Peyer's patch (tissue), 4 donors: ENCODE data around the gene LRP3. TPM values are rescaled to one million over a fixed set of nuclear protein-coding genes. Genes with fewer than 3 reads are reported as not detected.
"Not testable (repeated sequence)": the region's sequence is repeated elsewhere in the genome, so short reads cannot be mapped to it uniquely, and the experiment has no call there.

Experiments
- DNase-seq, 3 donors: peaks; one replicate each; pipeline ENCODE4 v3.0.0-alpha.2; 2017 to 2019
- H3K27ac ChIP-seq, 4 donors: fragments of 200-600 bp; sonication (generic); one replicate each; pipeline ENCODE4 v1.5.1; 2016 to 2019
- H3K27me3 ChIP-seq, 2 donors: fragments of 200-600 bp; sonication (generic); one replicate each; pipeline ENCODE4 v1.5.1; 2019
- H3K36me3 ChIP-seq, 3 donors: fragments of 200-600 bp; sonication (generic); one replicate each; pipeline ENCODE4 v1.5.1; 2016 to 2019
- H3K4me1 ChIP-seq, 4 donors: fragments of 200-600 bp; sonication (generic); one replicate each; pipeline ENCODE4 v1.5.1; 2016 to 2019
- H3K4me3 ChIP-seq, 4 donors: fragments of 200-600 bp; sonication (generic); 1 replicate in 3 of 4; 2 replicates in 1 of 4; pipeline ENCODE4 v1.5.1; 2016 to 2019; ENCODE audit warnings: mild to moderate bottlenecking in 1 of 4
- H3K9me3 ChIP-seq, 4 donors: fragments of 200-600 bp; sonication (generic); one replicate each; pipeline ENCODE4 v1.5.1; 2016 to 2019; ENCODE audit warnings: mild to moderate bottlenecking in 1 of 4
- POLR2A ChIP-seq, 2 donors: fragments of 450-650 bp; IDR thresholded peaks; one replicate each; pipeline ENCODE4 v1.5.1; 2017; ENCODE audit warnings: antibody characterized with exemption in 2 of 2, mild to moderate bottlenecking in 2 of 2, moderate library complexity in 2 of 2
- total RNA-seq, 4 donors: library from RNA; depleted of rRNA; stranded (reverse); fragments of >200 nt; gene quantifications; one replicate each; pipeline ENCODE4 v1.1.0, GENCODE V29; 2016
- TF ChIP-seq, protein P1 (sequence below), 6 experiments: fragments of 450-650 bp in 4 of 6; fragments of 200-600 bp in 2 of 6; sonication (generic) in 1 of 6; IDR thresholded peaks; one replicate each; pipeline ENCODE4 v1.5.1; 2017 to 2019; ENCODE audit warnings: antibody characterized with exemption in 6 of 6, mild to moderate bottlenecking in 3 of 6, moderate library complexity in 1 of 6

The LRP3 gene
- total RNA-seq, 4 donors from 2014 or later, result 6.7 to 25.6 (median 7.8) TPM

DNA sequence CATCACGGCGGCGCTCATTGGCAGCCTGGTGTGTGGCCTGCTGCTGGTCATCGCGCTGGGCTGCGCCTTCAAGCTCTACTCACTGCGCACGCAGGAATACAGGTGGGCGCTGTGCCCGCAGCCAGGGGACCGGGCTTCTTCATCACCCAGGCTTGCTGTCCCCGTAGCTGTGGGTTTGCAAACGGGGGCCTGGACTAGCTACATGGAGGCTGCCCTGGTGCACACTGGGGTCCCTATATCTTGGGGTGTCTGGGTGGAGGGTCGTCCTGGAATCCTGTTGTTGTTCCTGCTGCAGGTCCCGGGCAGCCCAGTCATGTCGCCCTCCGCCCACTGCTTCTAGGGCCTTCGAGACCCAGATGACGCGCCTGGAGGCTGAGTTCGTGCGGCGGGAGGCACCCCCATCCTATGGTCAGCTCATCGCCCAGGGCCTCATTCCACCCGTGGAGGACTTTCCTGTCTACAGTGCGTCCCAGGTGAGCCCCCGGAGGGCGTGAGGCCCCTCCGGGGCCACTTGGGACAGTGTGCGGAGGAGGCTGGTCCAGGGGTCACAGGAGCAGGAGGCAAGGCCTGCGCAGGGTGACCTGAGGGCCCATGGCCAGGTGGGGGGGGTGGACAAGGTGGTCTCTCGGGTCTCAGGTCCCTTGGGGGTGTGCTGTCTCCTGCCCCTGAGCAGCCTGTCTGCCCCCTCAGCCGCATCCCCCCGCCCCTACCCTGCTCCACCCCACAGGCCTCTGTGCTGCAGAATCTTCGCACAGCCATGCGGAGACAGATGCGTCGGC lies 12.3 kb downstream of the LRP3 start:
- Histone ChIP-seq H3K27me3 (no peaks in the 10 kb centered on the region), H3K4me3 (no peak overlapping the region), H3K36me3 (peaks cover 0 to 16% (median 0%) of the 10 kb centered on the region in 3 donors), H3K4me1 (no peaks in the 10 kb centered on the region), H3K9me3 (no peaks in the 10 kb centered on the region), H3K27ac (no peak overlapping the region)
- no peak for DNase-seq
- TF ChIP-seq, protein P1, sequence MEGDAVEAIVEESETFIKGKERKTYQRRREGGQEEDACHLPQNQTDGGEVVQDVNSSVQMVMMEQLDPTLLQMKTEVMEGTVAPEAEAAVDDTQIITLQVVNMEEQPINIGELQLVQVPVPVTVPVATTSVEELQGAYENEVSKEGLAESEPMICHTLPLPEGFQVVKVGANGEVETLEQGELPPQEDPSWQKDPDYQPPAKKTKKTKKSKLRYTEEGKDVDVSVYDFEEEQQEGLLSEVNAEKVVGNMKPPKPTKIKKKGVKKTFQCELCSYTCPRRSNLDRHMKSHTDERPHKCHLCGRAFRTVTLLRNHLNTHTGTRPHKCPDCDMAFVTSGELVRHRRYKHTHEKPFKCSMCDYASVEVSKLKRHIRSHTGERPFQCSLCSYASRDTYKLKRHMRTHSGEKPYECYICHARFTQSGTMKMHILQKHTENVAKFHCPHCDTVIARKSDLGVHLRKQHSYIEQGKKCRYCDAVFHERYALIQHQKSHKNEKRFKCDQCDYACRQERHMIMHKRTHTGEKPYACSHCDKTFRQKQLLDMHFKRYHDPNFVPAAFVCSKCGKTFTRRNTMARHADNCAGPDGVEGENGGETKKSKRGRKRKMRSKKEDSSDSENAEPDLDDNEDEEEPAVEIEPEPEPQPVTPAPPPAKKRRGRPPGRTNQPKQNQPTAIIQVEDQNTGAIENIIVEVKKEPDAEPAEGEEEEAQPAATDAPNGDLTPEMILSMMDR (IDR thresholded peaks at IDR 0.05), result no peak
- TF ChIP-seq POLR2A (IDR thresholded peaks at IDR 0.05), result no peak

DNA sequence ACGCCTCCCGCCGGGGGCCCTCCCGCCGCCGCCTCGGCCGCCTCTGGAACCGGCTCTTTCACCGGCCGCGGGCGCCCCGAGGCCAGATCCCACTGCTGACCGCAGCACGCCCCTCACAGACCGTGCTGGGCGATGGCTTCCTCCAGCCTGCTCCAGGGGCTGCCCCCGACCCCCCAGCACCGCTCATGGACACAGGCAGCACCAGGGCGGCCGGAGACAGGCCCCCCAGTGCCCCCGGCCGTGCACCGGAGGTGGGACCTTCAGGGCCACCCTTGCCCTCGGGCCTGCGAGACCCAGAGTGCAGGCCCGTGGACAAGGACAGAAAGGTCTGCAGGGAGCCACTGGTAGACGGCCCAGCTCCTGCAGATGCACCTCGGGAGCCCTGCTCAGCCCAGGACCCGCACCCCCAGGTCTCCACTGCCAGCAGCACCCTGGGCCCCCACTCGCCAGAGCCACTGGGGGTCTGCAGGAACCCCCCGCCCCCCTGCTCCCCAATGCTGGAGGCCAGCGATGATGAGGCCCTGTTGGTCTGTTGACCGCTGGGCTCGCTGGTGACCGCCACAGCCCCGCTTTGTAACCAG lies 13.0 kb downstream of the LRP3 start:
- H3K4me1 ChIP-seq, result no peaks in the 10 kb centered on the region
- H3K9me3 ChIP-seq, result no peaks in the 10 kb centered on the region
- no peak overlapping the region for H3K4me3 ChIP-seq
- DNase-seq, result no peak
- no peak for TF ChIP-seq POLR2A (IDR thresholded peaks at IDR 0.05)
- TF ChIP-seq, protein P1 (IDR thresholded peaks at IDR 0.05), result no peak
- H3K27me3 ChIP-seq, result no peaks in the 10 kb centered on the region
- peaks cover 0 to 16% (median 0%) of the 10 kb centered on the region in 3 donors for H3K36me3 ChIP-seq
- H3K27ac ChIP-seq, result no peak overlapping the region

DNA sequence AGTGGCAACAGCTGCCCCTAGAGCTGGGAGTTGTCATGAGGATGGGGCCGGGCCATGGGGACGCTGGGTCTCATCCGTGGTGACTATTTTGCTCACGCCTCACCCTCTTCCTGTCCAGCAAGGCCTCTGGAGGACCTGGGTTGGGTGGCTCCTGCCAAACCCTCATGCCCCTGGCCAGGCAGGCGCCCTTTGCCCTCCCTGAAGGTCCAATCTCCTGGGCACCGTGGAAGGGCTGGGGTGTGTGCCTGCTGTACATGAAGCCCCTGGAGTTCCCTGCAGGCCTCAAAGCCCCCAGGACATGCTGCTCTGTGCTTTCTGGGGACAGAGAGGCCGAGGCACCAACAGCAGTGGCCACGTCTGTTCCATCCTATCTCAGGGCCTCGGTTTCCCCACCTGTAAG lies 13.8 kb downstream of the LRP3 start:
- H3K27ac ChIP-seq, result no peak overlapping the region
- TF ChIP-seq POLR2A (IDR thresholded peaks at IDR 0.05), result no peak
- TF ChIP-seq, protein P1 (IDR thresholded peaks at IDR 0.05), result no peak
- H3K36me3 ChIP-seq, result peaks cover 0 to 13% (median 0%) of the 10 kb centered on the region in 3 donors
- no peak for DNase-seq
- no peaks in the 10 kb centered on the region for H3K27me3 ChIP-seq
- H3K4me3 ChIP-seq, result no peak overlapping the region
- no peaks in the 10 kb centered on the region for H3K9me3 ChIP-seq
- no peaks in the 10 kb centered on the region for H3K4me1 ChIP-seq

GRCh38 chr19:33208371-33208895 lies 14.3 kb downstream of the LRP3 start:
- H3K27me3 ChIP-seq, result no peaks in the 10 kb centered on the region
- H3K27ac ChIP-seq, result no peak overlapping the region
- H3K4me1 ChIP-seq, result no peaks in the 10 kb centered on the region
- H3K36me3 ChIP-seq, result peaks cover 0 to 9% (median 0%) of the 10 kb centered on the region in 3 donors
- no peak for DNase-seq
- no peak overlapping the region for H3K4me3 ChIP-seq
- TF ChIP-seq, protein P1 (IDR thresholded peaks at IDR 0.05), result no peak
- no peak for TF ChIP-seq POLR2A (IDR thresholded peaks at IDR 0.05)
- H3K9me3 ChIP-seq, result no peaks in the 10 kb centered on the region

DNA sequence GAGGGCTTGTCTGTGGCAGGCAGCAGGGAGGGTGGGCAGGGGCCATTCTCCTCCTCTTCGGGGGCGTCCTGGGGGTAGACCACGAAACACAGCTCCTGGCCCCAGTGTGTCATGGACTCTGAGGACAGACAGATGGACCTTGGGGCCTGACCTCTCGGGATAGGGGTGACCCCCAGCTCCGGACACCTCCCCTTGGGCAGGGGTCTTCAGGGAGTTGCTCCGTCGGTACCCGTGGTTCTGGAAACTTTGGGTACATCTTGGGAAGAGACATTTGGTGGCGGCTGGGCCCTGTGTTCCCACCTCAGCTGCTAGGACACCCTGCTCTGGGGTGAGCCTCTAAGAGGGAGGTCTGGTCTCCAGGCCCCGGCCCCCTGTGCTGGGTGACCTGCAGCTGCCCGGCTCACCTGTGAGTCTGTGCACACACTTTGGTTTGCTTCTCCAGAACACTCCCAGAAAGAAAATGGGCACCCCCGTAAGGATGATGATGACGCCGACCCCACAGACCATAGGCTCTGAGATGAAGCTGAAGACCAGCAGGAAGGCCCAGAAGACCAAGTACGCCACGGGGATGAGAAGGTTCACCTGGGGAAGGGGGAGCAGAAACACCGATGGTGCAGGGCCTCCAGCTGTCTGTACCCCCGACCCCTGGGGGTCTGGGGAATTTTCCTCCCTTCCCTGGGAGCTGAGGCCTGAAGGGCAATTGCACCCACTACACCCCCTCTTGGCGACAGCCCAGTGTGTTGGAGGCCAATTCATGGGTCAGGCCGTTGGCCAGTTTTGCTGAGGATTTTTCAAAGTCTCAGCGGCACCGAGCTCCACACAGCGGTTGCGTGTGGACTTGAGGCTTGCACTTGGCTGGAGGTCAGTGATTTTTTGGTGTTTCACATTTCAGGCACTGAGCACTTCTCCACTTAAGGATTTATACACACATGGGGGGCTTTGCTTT lies 15.0 kb downstream of the LRP3 start:
- Histone ChIP-seq H3K27ac (no peak overlapping the region), H3K27me3 (no peaks in the 10 kb centered on the region), H3K36me3 (peaks cover 0 to 9% (median 0%) of the 10 kb centered on the region in 3 donors), H3K4me1 (no peaks in the 10 kb centered on the region), H3K9me3 (no peaks in the 10 kb centered on the region), H3K4me3 (no peak overlapping the region)
- DNase-seq, result no peak
- no peak for TF ChIP-seq POLR2A (IDR thresholded peaks at IDR 0.05)
- TF ChIP-seq, protein P1 (IDR thresholded peaks at IDR 0.05), result no peak

DNA sequence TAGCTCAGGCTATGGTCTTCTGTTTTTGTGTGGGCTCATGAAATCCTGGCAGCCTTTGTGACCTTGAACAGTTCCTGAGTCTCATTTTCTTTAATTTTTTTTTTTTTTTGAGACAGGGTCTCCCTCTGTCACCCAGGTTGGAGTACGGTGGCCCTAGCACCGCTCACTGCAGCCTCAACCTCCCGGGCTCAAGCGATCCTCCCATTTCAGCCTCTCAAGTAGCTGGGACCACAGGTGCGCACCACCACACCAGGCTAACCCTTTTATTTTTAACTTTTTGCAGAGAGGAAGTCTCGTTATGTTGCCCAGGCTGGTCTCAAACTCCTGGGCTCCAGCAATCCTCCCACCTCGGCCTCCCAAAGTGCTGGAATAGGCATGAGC lies 15.7 kb downstream of the LRP3 start:
- not testable (repeated sequence) for H3K36me3 ChIP-seq, DNase-seq, H3K4me3 ChIP-seq, H3K27ac ChIP-seq, H3K4me1 ChIP-seq, H3K27me3 ChIP-seq, H3K9me3 ChIP-seq
